Panc1 (cell line): ENCODE results near the gene NMRK1. TPM values are rescaled to one million over a fixed set of nuclear protein-coding genes. Genes with fewer than 3 reads are reported as not detected.

Experiments used
- ATAC-seq: fragments of 200-7000 bp; cut with Tn5 transposase; 2 replicates; pipeline ENCODE4 v1.9.1; 2020; ENCODE audit warnings: mild to moderate bottlenecking, moderate library complexity
- BruUV-seq: library from RNA; stranded (reverse); fragments of 400-500 nt; replicated peaks from 2 replicates; lab custom pipeline; 2021; lab: Mats Ljungman, UMichigan
- CTCF ChIA-PET: fragments of 300-600 bp; sonication (Branson Sonifier 250); formaldehyde crosslinking; loops from one replicate; lab custom pipeline; 2022; ENCODE audit warnings: antibody characterized with exemption; lab: Charles Lee
- POLR2A ChIA-PET: fragments of 300-600 bp; sonication (Branson Sonifier 250); formaldehyde crosslinking; loops from one replicate; lab custom pipeline; 2022; ENCODE audit warnings: antibody characterized with exemption; lab: Charles Lee
- DNase-seq: peaks from one replicate; pipeline ENCODE4 v3.0.0-alpha.2; 2010; ENCODE audit warnings: low read depth, low spot score
- H3K27ac ChIP-seq: 2 replicates; pipeline ENCODE4 v1.5.1; 2011; ENCODE audit warnings: mild to moderate bottlenecking, low read length, inconsistent platforms
- H3K27me3 ChIP-seq: fragments of 200-500 bp; sonication (Bioruptor generic); 2 replicates; pipeline ENCODE4 v1.6.0; 2014; ENCODE audit warnings: low read length, inconsistent platforms; ENCODE audit not compliant: control insufficient read depth, insufficient read depth
- H3K36me3 ChIP-seq: fragments of 200-500 bp; sonication (Bioruptor generic); 2 replicates; pipeline ENCODE4 v1.5.1; 2014; ENCODE audit warnings: inconsistent platforms, mild to moderate bottlenecking, low read length, moderate library complexity; ENCODE audit not compliant: control insufficient read depth, insufficient read depth
- H3K4me1 ChIP-seq: 2 replicates; pipeline ENCODE4 v1.5.1; 2011; ENCODE audit warnings: inconsistent platforms, mild to moderate bottlenecking, low read length, moderate library complexity; ENCODE audit not compliant: control insufficient read depth, insufficient read depth
- H3K4me3 ChIP-seq, 2 experiments: 2 replicates each; pipeline ENCODE4 v1.5.1; 2011 to 2012; ENCODE audit warnings: low read depth in 2 of 2, low read length in 2 of 2, mild to moderate bottlenecking in 2 of 2, inconsistent platforms in 1 of 2, moderate library complexity in 1 of 2
- H3K9me3 ChIP-seq: fragments of 200-500 bp; sonication (Bioruptor generic); 2 replicates; pipeline ENCODE4 v1.5.1; 2014; ENCODE audit warnings: low read depth, mild to moderate bottlenecking, inconsistent platforms, low read length, moderate library complexity; ENCODE audit not compliant: control insufficient read depth, insufficient read depth
- CTCF ChIP-seq: fragments of 450-650 bp; IDR thresholded peaks from 2 replicates; pipeline ENCODE4 v1.5.1; 2017; ENCODE audit warnings: mild to moderate bottlenecking
- POLR2AphosphoS5 ChIP-seq: IDR thresholded peaks from 2 replicates; pipeline ENCODE4 v1.6.1; 2012; ENCODE audit warnings: mild to moderate bottlenecking, low read depth, low read length, moderate library complexity
- REST ChIP-seq, 2 experiments: IDR thresholded peaks; 2 replicates each; pipeline ENCODE4 v1.6.1; 2011 to 2012; ENCODE audit warnings: low read depth in 2 of 2, control low read depth in 1 of 2, low read length in 1 of 2, mild to moderate bottlenecking in 1 of 2, moderate library complexity in 1 of 2; ENCODE audit not compliant: insufficient read depth in 1 of 2
- SIN3A ChIP-seq: IDR thresholded peaks from 2 replicates; pipeline ENCODE4 v1.6.1; 2012; ENCODE audit warnings: low read depth, mild to moderate bottlenecking, low read length, moderate library complexity, borderline replicate concordance; ENCODE audit not compliant: insufficient read depth
- TCF7L2 ChIP-seq: IDR thresholded peaks from 2 replicates; pipeline ENCODE4 v1.6.1; 2011; ENCODE audit warnings: mild to moderate bottlenecking, low read depth, low read length, inconsistent platforms
- in situ Hi-C: cut with HindIII; loops from 2 replicates; pipeline ENCODE4 v1.10.0; 2016; ENCODE audit warnings: low sequenced_read_pairs, low pct_unique_long_range_greater_than_20kb
- intact Hi-C: fragments of 100-400 bp; cut with micrococcal nuclease; formaldehyde crosslinking; loops from one replicate; pipeline ENCODE4 v1.10.0; 2022; ENCODE audit not compliant: unreplicated experiment
- total RNA-seq: library from RNA; stranded (reverse); gene quantifications from one replicate; pipeline ENCODE4 v1.2.1, GENCODE V29; 2021; ENCODE audit not compliant: unreplicated experiment

NMRK1 gene
- total RNA-seq, 1 experiment from 2014 or later, result 16.0 TPM

GRCh38 chr9:75083188-75083970 is 4.6 kb downstream of the NMRK1 start:
- in situ Hi-C loops (no loop called here), intact Hi-C loops (loop anchor here (10.0 kb wide), 2 partner anchors 59 to 129 kb away; partner anchors contain the start of genes C9orf40 and CARNMT1)
- no peak for ATAC-seq
- Histone ChIP-seq H3K36me3 (no peaks in the 10 kb centered on the region), H3K4me3 (no peak overlapping the region), H3K4me1 (peaks cover 3% of the 10 kb centered on the region; the same call in 1 of the 2 replicates), H3K27ac (no peak overlapping the region), H3K27me3 (no peaks in the 10 kb centered on the region), H3K9me3 (no peaks in the 10 kb centered on the region)
- BruUV-seq, result no TSS peak
- CTCF ChIA-PET, result no interaction called here
- POLR2A ChIA-PET, result no interaction called here
- DNase-seq, result no peak
- no peak for TF ChIP-seq SIN3A
- no peak for TF ChIP-seq REST (IDR thresholded peaks at IDR 0.05; ENCODE audit: insufficient read depth in 1 of 2, low read depth in 2 of 2, low read length in 1 of 2)
- TF ChIP-seq TCF7L2, result no peak
- no peak for TF ChIP-seq POLR2AphosphoS5
- no peak for TF ChIP-seq CTCF

GRCh38 chr9:75081632-75082031 is 6.3 kb downstream of the NMRK1 start:
- Histone ChIP-seq H3K9me3 (no peaks in the 10 kb centered on the region), H3K4me3 (no peak overlapping the region), H3K4me1 (peaks cover 3% of the 10 kb centered on the region; the same call in 1 of the 2 replicates), H3K36me3 (no peaks in the 10 kb centered on the region), H3K27ac (no peak overlapping the region), H3K27me3 (no peaks in the 10 kb centered on the region)
- BruUV-seq, result no TSS peak
- CTCF ChIA-PET, result no interaction called here
- ATAC-seq (no peak), DNase-seq (no peak)
- in situ Hi-C loops (no loop called here), intact Hi-C loops (loop anchor here (10.0 kb wide), 2 partner anchors 57 to 127 kb away; partner anchors contain the start of genes C9orf40 and CARNMT1)
- no peak for TF ChIP-seq TCF7L2
- no peak for TF ChIP-seq POLR2AphosphoS5
- no peak for TF ChIP-seq REST (IDR thresholded peaks at IDR 0.05; ENCODE audit: insufficient read depth in 1 of 2, low read depth in 2 of 2, low read length in 1 of 2)
- no peak for TF ChIP-seq SIN3A
- TF ChIP-seq CTCF, result no peak
- POLR2A ChIA-PET, result no interaction called here
